GM19397 (cell line): ENCODE data around the gene MSL1.

Experiments
- ATAC-seq: cut with Tn5 transposase; IDR thresholded peaks from one replicate; pipeline ENCODE4 v1.9.1; 2021; ENCODE audit warnings: mild to moderate bottlenecking, moderate library complexity; ENCODE audit not compliant: unreplicated experiment

The MSL1 gene

GRCh38 chr17:40173091-40173777 lies 51.5 kb downstream of the MSL1 start:
- no peak for ATAC-seq

GRCh38 chr17:40173778-40174135 lies 52.0 kb downstream of the MSL1 start:
- no peak for ATAC-seq

- ATAC-seq, result no peak
Measured at GRCh38 chr17:40174514-40174913, 52.7 kb downstream of the MSL1 start.

GRCh38 chr17:40175928-40176753 lies 54.4 kb downstream of the MSL1 start:
- no peak for ATAC-seq

GRCh38 chr17:40176754-40177110 lies 55.0 kb downstream of the MSL1 start:
- ATAC-seq, result no peak

GRCh38 chr17:40177275-40177874 lies 55.6 kb downstream of the MSL1 start, which contains the start of gene RAPGEFL1:
Gene RAPGEFL1 (plus strand): TSS chr17:40177470. CDS start chr17:40177862, 392 bp downstream.
- ATAC-seq, result peak; percentile 53

GRCh38 chr17:40178021-40178601 lies 56.3 kb downstream of the MSL1 start:
- no peak for ATAC-seq

GRCh38 chr17:40178660-40179059 lies 56.9 kb downstream of the MSL1 start:
- no peak for ATAC-seq

GRCh38 chr17:40179923-40180659 lies 58.3 kb downstream of the MSL1 start:
- ATAC-seq, result no peak

- no peak for ATAC-seq
Measured at GRCh38 chr17:40180694-40181093, 58.9 kb downstream of the MSL1 start.

GRCh38 chr17:40181205-40181604 lies 59.4 kb downstream of the MSL1 start:
- ATAC-seq, result no peak

GRCh38 chr17:40182606-40183005 lies 60.8 kb downstream of the MSL1 start:
- ATAC-seq, result no peak
